Lower leg skin (tissue), 3 donors: ENCODE data around the gene FCGR3A.
"Not testable (repeated sequence)": the region's sequence is repeated elsewhere in the genome, so short reads cannot be mapped to it uniquely, and the experiment has no call there.

ENCODE experiments used
- CTCF ChIP-seq, 3 donors: fragments of 450-650 bp; IDR thresholded peaks; one replicate each; pipeline ENCODE4 v1.5.1; 2016; ENCODE audit warnings: antibody characterized with exemption in 3 of 3, mild to moderate bottlenecking in 3 of 3, moderate library complexity in 2 of 3
- POLR2A ChIP-seq, 2 donors: fragments of 450-650 bp; IDR thresholded peaks; one replicate each; pipeline ENCODE4 v1.6.1; 2016 to 2017; ENCODE audit warnings: antibody characterized with exemption in 2 of 2, mild to moderate bottlenecking in 1 of 2, moderate library complexity in 1 of 2

- TF ChIP-seq CTCF, POLR2A (IDR thresholded peaks at IDR 0.05): not testable (repeated sequence)
These were observed 22.1 kb upstream of the FCGR3A start for GRCh38 chr1:161571703-161572102.
